GM19324 (cell line): ENCODE results near the gene OR10W1.

Source experiments
- ATAC-seq: cut with Tn5 transposase; IDR thresholded peaks from one replicate; pipeline ENCODE4 v1.9.1; 2021; ENCODE audit warnings: mild to moderate bottlenecking, moderate library complexity; ENCODE audit not compliant: unreplicated experiment, low FRiP score

OR10W1 gene, protein sequence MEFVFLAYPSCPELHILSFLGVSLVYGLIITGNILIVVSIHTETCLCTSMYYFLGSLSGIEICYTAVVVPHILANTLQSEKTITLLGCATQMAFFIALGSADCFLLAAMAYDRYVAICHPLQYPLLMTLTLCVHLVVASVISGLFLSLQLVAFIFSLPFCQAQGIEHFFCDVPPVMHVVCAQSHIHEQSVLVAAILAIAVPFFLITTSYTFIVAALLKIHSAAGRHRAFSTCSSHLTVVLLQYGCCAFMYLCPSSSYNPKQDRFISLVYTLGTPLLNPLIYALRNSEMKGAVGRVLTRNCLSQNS

DNA sequence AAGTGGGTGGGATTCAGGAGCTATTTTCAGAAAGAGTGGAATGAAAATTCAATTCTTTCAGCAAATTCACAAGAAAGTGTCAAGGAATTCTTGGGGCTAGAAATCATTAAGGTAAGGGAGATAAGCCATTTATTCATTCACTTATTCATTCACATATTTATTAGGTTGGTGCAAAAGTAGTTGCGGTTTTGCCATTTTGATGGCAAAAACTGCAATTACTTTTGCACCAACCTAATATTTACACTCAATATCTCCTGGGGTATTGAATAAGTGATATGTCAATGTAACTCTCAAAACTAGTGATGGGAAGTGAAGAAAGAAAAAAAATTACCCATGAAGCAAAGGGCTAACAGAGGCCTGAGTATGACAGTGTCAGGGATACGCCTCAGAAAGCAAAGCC is at the start of gene OR10W1:
Gene OR10W1 (minus strand): TSS at position 119 of the 400 bp plus-strand sequence. CDS start 402 bp downstream, outside the sequence.
- no peak for ATAC-seq

DNA sequence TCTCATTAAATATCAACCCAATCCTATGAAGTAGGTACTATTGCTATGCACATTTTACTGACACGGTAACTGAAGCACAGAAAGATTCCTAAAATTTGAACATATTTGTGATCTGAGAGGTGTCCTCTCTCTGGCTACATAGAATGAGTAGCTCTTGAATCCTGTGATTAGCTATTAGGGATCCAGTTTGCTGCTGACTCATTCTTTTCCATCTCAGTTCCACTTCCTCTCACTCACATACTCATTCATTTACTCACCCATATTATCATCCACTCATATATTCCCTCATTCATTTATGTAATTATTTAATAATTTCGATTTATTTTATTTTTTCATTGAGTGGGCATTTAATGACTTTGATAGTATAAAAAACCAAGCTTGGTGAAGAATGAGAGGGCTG is 48.1 kb upstream of the OR10W1 start:
- ATAC-seq, result no peak

DNA sequence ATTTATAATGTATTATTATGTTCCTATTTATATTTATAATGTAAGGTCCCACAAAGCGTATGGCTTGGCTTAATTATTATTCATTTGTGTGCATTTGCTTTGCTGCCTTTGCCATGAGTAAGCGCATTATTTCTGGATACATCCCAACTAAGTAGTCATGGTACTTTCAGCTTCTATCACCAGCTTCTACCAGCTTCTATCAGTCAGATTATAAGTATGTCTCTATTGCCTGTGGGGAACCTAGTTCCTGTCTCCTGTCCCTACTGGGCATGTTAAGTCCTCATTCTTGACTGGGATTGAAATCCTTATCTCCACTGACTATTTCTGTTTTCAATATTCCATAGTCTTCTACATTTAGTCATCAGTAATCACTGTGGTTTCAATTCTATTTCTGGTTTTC is 33.5 kb upstream of the OR10W1 start:
- ATAC-seq, result no peak

GRCh38 chr11:58292017-58292416 is 24.0 kb upstream of the OR10W1 start:
- ATAC-seq, result no peak

DNA sequence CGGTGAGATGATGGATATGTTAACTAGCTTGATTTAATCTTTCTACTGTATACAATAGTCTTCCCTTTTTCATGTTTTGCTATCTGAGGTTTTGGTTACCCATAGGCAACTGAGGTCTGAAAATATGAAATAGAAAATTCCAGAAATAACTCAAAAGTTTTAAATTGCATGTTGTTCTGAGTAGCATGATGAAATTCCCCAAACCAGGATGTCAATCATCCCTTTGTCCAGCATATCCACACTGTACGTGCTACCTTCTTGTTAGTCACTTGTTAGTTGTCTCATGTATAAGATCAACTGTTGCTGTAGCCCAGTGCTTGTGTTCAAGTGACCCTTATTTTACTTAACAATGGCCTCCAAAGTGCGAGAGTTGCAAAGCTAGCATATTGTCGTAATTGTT is 21.2 kb upstream of the OR10W1 start:
- ATAC-seq, result no peak

DNA sequence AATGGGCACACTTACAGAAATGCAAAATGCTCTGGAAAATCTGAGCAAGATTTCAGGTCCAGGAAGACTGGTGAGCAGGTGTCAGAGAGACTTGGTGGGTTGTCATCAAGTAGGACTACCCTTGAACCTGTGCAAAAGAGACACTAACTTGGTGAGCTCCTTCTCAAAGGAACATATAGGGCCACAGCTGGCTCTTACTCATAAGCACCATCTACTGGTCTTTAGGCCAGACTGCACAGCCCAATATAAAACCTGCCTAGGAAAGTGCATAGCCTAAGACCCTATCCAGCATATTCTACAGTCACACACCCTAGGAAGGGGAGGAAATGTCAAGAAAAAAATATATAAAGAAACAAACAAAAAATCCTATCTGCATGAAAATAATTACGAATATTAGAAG is 18.2 kb upstream of the OR10W1 start:
- no peak for ATAC-seq

DNA sequence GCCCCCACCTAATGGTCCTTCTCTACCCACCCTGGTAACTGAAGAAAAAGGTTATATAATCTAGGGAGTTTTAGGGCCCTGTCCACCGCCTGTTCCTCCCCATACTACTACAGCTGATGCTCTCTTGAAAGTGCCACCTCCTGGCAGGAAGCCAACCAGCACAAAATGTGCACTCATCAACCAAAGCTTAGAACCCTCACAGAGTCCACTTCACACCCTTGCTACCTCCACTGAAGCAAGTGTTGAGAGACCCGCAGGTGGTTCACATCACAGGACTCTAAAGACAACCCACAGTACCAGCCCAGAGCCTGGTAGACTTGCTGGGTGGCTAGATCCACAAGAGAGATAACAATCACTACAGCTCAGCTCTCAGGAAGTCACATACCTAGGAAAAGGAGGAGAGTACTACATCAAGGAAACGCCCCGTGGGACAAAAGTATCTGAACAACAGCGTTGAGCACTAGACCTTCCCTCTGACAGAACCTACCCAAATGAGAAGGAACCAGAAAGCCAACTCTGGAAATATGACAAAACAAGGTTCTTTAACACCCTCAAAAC is 17.5 kb upstream of the OR10W1 start:
- ATAC-seq, result no peak

- ATAC-seq, result no peak
These were observed 8.1 kb upstream of the OR10W1 start for GRCh38 chr11:58276151-58276550.

DNA sequence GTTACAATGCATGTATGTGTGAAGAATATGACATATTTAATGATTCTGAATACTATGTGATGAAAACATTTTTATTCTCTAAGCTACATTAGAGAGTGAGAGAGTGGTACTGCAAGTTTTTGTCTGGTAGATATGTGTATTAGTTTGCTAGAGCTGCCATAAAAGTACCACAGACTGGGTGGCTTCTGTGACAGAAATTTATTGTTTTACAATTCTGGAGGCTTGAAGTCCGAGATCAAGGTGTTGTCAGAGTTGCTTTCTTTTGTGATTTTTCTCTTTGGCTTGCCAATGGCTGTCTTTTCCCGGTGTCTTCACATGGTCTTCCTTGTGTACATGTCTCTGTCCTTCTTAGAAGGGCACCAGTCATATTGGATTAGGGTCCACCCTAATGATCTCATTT is 6.9 kb upstream of the OR10W1 start:
- ATAC-seq, result no peak

- ATAC-seq, result no peak
These were observed 8.1 kb downstream of the OR10W1 start for GRCh38 chr11:58259983-58260382.

DNA sequence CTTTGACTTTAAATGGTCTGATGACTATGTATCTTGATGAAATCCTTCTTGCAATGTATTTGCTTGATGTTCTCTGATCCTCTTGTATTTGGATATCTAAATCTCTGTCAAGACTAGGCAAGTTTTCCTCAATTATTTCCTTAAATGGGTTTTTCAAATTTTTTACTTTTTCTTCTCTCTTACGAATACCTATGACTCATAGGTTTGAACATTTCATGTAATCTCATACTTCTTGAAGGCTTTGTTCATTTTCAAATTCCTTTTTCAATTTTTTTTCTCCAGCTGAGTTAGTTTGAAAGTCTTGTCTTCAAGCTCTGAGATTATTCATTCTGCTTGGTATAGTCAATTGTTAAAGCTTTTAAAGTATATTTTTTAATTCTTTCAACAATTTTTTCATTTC is 13.1 kb downstream of the OR10W1 start:
- no peak for ATAC-seq

- ATAC-seq, result no peak
These were observed 24.1 kb downstream of the OR10W1 start for GRCh38 chr11:58243954-58244353.

DNA sequence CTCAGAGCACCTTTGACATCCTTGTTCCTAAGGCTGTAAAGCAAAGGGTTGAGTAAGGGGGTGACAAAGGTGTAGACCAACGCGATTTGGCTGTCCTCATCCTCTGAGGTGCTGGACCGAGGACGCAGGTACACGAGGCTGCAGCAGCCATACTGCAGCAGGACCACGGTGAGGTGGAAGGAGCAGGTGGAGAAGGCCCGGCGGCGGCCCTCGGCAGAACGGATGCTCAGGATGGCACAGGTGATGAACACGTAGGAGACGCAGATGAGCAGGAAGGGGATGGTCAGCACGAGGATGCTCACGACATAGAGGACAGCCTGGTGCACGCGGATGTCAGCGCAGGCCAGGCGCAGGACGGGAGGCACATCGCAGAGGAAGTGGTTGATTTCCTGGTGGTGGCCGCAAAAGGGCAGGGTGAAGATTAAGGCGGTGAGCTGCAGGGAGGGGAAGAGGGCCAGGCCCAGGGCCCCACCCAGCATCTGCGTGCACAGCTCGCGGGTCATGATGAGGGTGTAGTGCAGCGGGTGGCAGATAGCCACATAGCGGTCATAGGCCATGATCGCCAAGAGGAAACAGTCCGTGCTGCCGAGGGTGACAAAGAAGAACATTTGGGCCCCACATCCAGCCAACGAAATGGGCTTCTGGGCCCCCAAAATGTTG is 40.0 kb downstream of the OR10W1 start:
- no peak for ATAC-seq

DNA sequence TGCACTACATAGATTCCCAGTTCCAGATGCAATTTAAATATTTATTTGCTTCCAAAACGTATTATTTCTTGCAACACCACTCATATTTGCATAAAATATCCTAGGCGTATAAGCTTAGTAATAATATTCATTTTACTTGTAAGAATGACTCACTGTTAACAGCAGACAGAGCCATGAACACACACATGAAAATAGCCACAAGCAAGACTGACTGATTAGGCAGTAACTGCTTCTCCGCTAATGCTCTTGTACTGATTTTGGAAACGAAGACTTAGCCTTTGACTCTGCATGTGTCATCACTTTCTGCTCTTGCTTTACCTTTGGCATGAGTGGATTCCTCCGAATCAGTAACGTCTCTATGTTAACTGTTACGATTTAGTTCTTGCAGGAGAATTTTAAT is 45.3 kb downstream of the OR10W1 start:
- no peak for ATAC-seq
